H1 (cell line): Measurements from ENCODE around the gene PATJ. TPM values are rescaled to one million over a fixed set of nuclear protein-coding genes. Genes with fewer than 3 reads are reported as not detected.

Experiments
- CTCF ChIA-PET: fragments of 300-600 bp; sonication (Branson Sonifier 250); formaldehyde crosslinking; loops from one replicate; lab custom pipeline; 2021; ENCODE audit not compliant: partially characterized antibody; lab: Charles Lee
- POLR2A ChIA-PET: fragments of 300-600 bp; sonication (Branson Sonifier 250); formaldehyde crosslinking; loops from one replicate; lab custom pipeline; 2021; ENCODE audit warnings: inconsistent platforms; ENCODE audit not compliant: partially characterized antibody; lab: Charles Lee
- DNase-seq, 2 experiments: peaks; one replicate each; pipeline versions ENCODE4 v3.0.0 to v3.0.0-alpha.2; 2010 to 2022; ENCODE audit warnings: low spot score in 2 of 2, low read depth in 1 of 2, mixed read lengths in 1 of 2
- FAIRE-seq: peaks from 2 replicates; lab custom pipeline; 2011; peaks lifted over from hg19 to GRCh38; lab: Jason Lieb, UNC
- H2AFZ ChIP-seq: 2 replicates; pipeline ENCODE4 v1.8.1; 2012; ENCODE audit warnings: low read length, inconsistent platforms
- H2AK5ac ChIP-seq: 2 replicates; pipeline ENCODE4 v1.6.1; 2013; ENCODE audit warnings: low read depth, low read length
- H2BK120ac ChIP-seq: replicated peaks from 2 replicates; pipeline ENCODE3; 2013; ENCODE audit warnings: low read depth, low read length, inconsistent platforms
- H2BK12ac ChIP-seq: 2 replicates; pipeline ENCODE4 v1.6.1; 2013; ENCODE audit warnings: low read depth, low read length
- H2BK15ac ChIP-seq: 2 replicates; pipeline ENCODE4 v1.6.1; 2013; ENCODE audit warnings: low read length
- H2BK20ac ChIP-seq: 2 replicates; pipeline ENCODE4 v1.6.1; 2013; ENCODE audit warnings: low read length
- H2BK5ac ChIP-seq: 2 replicates; pipeline ENCODE4 v1.6.1; 2013; ENCODE audit warnings: low read depth, low read length
- H3K14ac ChIP-seq: 2 replicates; pipeline ENCODE4 v1.6.1; 2013; ENCODE audit warnings: inconsistent platforms; ENCODE audit not compliant: insufficient read length
- H3K18ac ChIP-seq: 2 replicates; pipeline ENCODE4 v1.6.1; 2013; ENCODE audit warnings: low read length; ENCODE audit errors: extremely low read depth
- H3K23ac ChIP-seq: 2 replicates; pipeline ENCODE4 v1.6.1; 2013; ENCODE audit warnings: inconsistent platforms; ENCODE audit not compliant: insufficient read length
- H3K23me2 ChIP-seq: 2 replicates; pipeline ENCODE4 v1.6.1; 2013; ENCODE audit warnings: low read depth, low read length
- H3K27ac ChIP-seq: 2 replicates; pipeline ENCODE4 v1.6.1; 2011; ENCODE audit warnings: low read depth, low read length, inconsistent platforms
- H3K27me3 ChIP-seq, 4 experiments: replicated peaks in 1 of 4; 1 replicate in 1 of 4; 2 replicates in 3 of 4; pipeline versions ENCODE4 v1.6.1 to v1.8.1; 2011 to 2013; ENCODE audit warnings: low read length in 3 of 4, mild to moderate bottlenecking in 3 of 4, inconsistent platforms in 2 of 4, mixed read lengths in 2 of 4, moderate library complexity in 1 of 4; ENCODE audit not compliant: control insufficient read depth in 3 of 4, insufficient read depth in 3 of 4; ENCODE audit errors: extremely low read depth in 1 of 4
- H3K36me3 ChIP-seq, 4 experiments: 2 replicates each; pipeline versions ENCODE4 v1.6.1 to v1.8.1; 2011 to 2013; ENCODE audit warnings: mild to moderate bottlenecking in 4 of 4, low read length in 3 of 4, moderate library complexity in 2 of 4, control low read depth in 1 of 4, inconsistent platforms in 1 of 4; ENCODE audit not compliant: insufficient read depth in 4 of 4, control insufficient read depth in 2 of 4
- H3K4ac ChIP-seq: replicated peaks from 2 replicates; pipeline ENCODE3; 2013; ENCODE audit warnings: low read length, low read depth, mixed read lengths, inconsistent platforms; ENCODE audit not compliant: insufficient read length
- H3K4me1 ChIP-seq, 4 experiments: replicated peaks in 1 of 4; 1 replicate in 1 of 4; 2 replicates in 3 of 4; pipeline versions ENCODE4 v1.6.1 to v1.8.1; 2011 to 2013; ENCODE audit warnings: low read length in 3 of 4, inconsistent platforms in 2 of 4, mixed read lengths in 1 of 4; ENCODE audit not compliant: insufficient read depth in 4 of 4, control insufficient read depth in 3 of 4
- H3K4me2 ChIP-seq, 2 experiments: 2 replicates each; pipeline versions ENCODE4 v1.6.1 to v1.8.1; 2011 to 2013; ENCODE audit warnings: low read depth in 2 of 2, low read length in 2 of 2, control low read depth in 1 of 2, inconsistent platforms in 1 of 2, mild to moderate bottlenecking in 1 of 2; ENCODE audit not compliant: insufficient read depth in 1 of 2
- H3K4me3 ChIP-seq, 4 experiments: fragments of 200-600, 300-600 bp in 1 of 4; sonication (generic), shearing (Covaris generic), sonication (Bioruptor Twin) in 1 of 4; 2 replicates each; pipeline versions ENCODE4 v1.5.1 to v1.8.1; 2011 to 2016; ENCODE audit warnings: low read length in 4 of 4, low read depth in 3 of 4, control low read depth in 2 of 4, inconsistent platforms in 2 of 4, mild to moderate bottlenecking in 2 of 4, mixed read lengths in 1 of 4, moderate library complexity in 1 of 4; ENCODE audit not compliant: insufficient read depth in 2 of 4; ENCODE audit errors: extremely low read depth in 1 of 4
- H3K56ac ChIP-seq: replicated peaks from 2 replicates; pipeline ENCODE3; 2013; ENCODE audit warnings: low read depth, mild to moderate bottlenecking, mixed read lengths, low read length, inconsistent platforms; ENCODE audit not compliant: insufficient read length
- H3K79me1 ChIP-seq: 2 replicates; pipeline ENCODE4 v1.6.1; 2013; ENCODE audit warnings: low read depth, low read length, control low read depth
- H3K79me2 ChIP-seq, 2 experiments: 2 replicates each; pipeline versions ENCODE4 v1.6.1 to v1.8.1; 2012 to 2013; ENCODE audit warnings: low read length in 2 of 2, mild to moderate bottlenecking in 2 of 2, inconsistent platforms in 1 of 2; ENCODE audit not compliant: insufficient read depth in 2 of 2, control insufficient read depth in 1 of 2
- H3K9ac ChIP-seq, 4 experiments: replicated peaks in 1 of 4; 1 replicate in 1 of 4; 2 replicates in 3 of 4; pipeline versions ENCODE4 v1.6.1 to v1.8.1; 2011 to 2013; ENCODE audit warnings: low read depth in 3 of 4, low read length in 3 of 4, control low read depth in 2 of 4, mild to moderate bottlenecking in 2 of 4, moderate library complexity in 2 of 4, inconsistent platforms in 1 of 4; ENCODE audit errors: extremely low read depth in 1 of 4
- H3K9me3 ChIP-seq, 2 experiments: 2 replicates each; pipeline versions ENCODE4 v1.6.1 to v1.8.1; 2012 to 2013; ENCODE audit warnings: mild to moderate bottlenecking in 2 of 2, moderate library complexity in 2 of 2, control low read depth in 1 of 2, inconsistent platforms in 1 of 2, low read depth in 1 of 2, low read length in 1 of 2, mixed read lengths in 1 of 2; ENCODE audit not compliant: insufficient read depth in 2 of 2
- H4K20me1 ChIP-seq, 2 experiments: replicated peaks in 1 of 2; 2 replicates each; pipeline versions ENCODE3 to v1.8.1; 2011 to 2013; ENCODE audit warnings: inconsistent platforms in 2 of 2, low read length in 2 of 2, mild to moderate bottlenecking in 1 of 2; ENCODE audit not compliant: insufficient read depth in 2 of 2, control insufficient read depth in 1 of 2
- H4K5ac ChIP-seq: 2 replicates; pipeline ENCODE4 v1.6.1; 2013; ENCODE audit warnings: low read length, low read depth, mixed read lengths, inconsistent platforms; ENCODE audit not compliant: insufficient read length
- H4K8ac ChIP-seq: 2 replicates; pipeline ENCODE4 v1.8.0; 2013; ENCODE audit warnings: mild to moderate bottlenecking, moderate library complexity, low read length, inconsistent platforms; ENCODE audit not compliant: insufficient read depth; ENCODE audit errors: extremely low read depth
- H4K91ac ChIP-seq: replicated peaks from 2 replicates; pipeline ENCODE3; 2013; ENCODE audit warnings: low read length, mixed read lengths, inconsistent platforms; ENCODE audit not compliant: insufficient read length
- CBX8 ChIP-seq: fragments of 300-800, 300-1000 bp; sonication (generic); IDR thresholded peaks from 2 replicates; pipeline ENCODE4 v1.7.1; 2016; ENCODE audit warnings: low read depth, low read length, borderline replicate concordance
- CHD1 ChIP-seq: IDR thresholded peaks from 2 replicates; pipeline ENCODE4 v1.6.1; 2012; ENCODE audit warnings: low read depth, low read length, improper control_type of control experiment
- EGR1 ChIP-seq: IDR thresholded peaks from 2 replicates; pipeline ENCODE4 v1.6.1; 2011; ENCODE audit warnings: low read depth, low read length, borderline replicate concordance
- EZH2 ChIP-seq: fragments of 200-600 bp; sonication (generic); IDR thresholded peaks from 2 replicates; pipeline ENCODE4 v1.7.1; 2012; ENCODE audit warnings: low read depth, mild to moderate bottlenecking, moderate library complexity, low read length, inconsistent platforms; ENCODE audit not compliant: severe bottlenecking
- FOSL1 ChIP-seq: IDR thresholded peaks from 2 replicates; pipeline ENCODE4 v1.6.1; 2011; ENCODE audit warnings: mild to moderate bottlenecking, low read depth, low read length, moderate library complexity; ENCODE audit not compliant: insufficient read depth
- GTF2F1 ChIP-seq: IDR thresholded peaks from 2 replicates; pipeline ENCODE4 v1.6.1; 2012; ENCODE audit warnings: low read depth, low read length, improper control_type of control experiment, borderline replicate concordance
- HDAC6 ChIP-seq: IDR thresholded peaks from one replicate; pipeline ENCODE4 v1.7.1; 2012; ENCODE audit warnings: low read depth, mild to moderate bottlenecking, inconsistent platforms, low read length, moderate library complexity
- KDM5A ChIP-seq: fragments of 200-600 bp; IDR thresholded peaks from 2 replicates; pipeline ENCODE4 v1.7.1; 2012; ENCODE audit warnings: mild to moderate bottlenecking, low read length, inconsistent platforms, mixed read lengths
- MAFK ChIP-seq: IDR thresholded peaks from 2 replicates; pipeline ENCODE4 v1.6.1; 2012; ENCODE audit warnings: low read depth, mild to moderate bottlenecking, improper control_type of control experiment, low read length
- SAP30 ChIP-seq: fragments of 300-600 bp; sonication (generic); IDR thresholded peaks from 2 replicates; pipeline ENCODE4 v1.7.1; 2012; ENCODE audit warnings: low read length, moderate library complexity, mild to moderate bottlenecking, inconsistent platforms; ENCODE audit not compliant: insufficient read depth, insufficient replicate concordance
- SIN3A ChIP-seq, 2 experiments: IDR thresholded peaks in 1 of 2; conservative IDR thresholded peaks in 1 of 2; 2 replicates each; pipeline ENCODE4 v1.6.1; 2011 to 2012; ENCODE audit warnings: low read length in 2 of 2, improper control_type of control experiment in 1 of 2, low read depth in 1 of 2, mild to moderate bottlenecking in 1 of 2
- SIRT6 ChIP-seq: IDR thresholded peaks from one replicate; pipeline ENCODE4 v1.7.1; 2012; ENCODE audit warnings: low read length, inconsistent platforms
- TAF1 ChIP-seq: IDR thresholded peaks from 2 replicates; pipeline ENCODE4 v1.6.1; 2011; ENCODE audit warnings: mild to moderate bottlenecking, low read depth, low read length
- WGBS, 2 experiments: shearing (Covaris generic) in 1 of 2; methylation state at CpG; one replicate each; pipeline versions ENCODE4 v1.1.6 to v1.1.7; 2013 to 2015; ENCODE audit warnings: low lambda C conversion rate in 2 of 2, mixed read lengths in 2 of 2, inconsistent platforms in 1 of 2, low coverage in 1 of 2, missing lambda C conversion rate in 1 of 2; ENCODE audit not compliant: insufficient replicate concordance in 2 of 2, insufficient coverage in 1 of 2, insufficient read length in 1 of 2; ENCODE audit errors: extremely low coverage in 1 of 2, missing lambda C conversion rate in 1 of 2; 5-methylcytosine and 5-hydroxymethylcytosine counted together
- polyA plus RNA-seq, 7 experiments: library from polyadenylated mRNA; depleted of rRNA in 3 of 7; stranded (reverse) in 5 of 7; unstranded in 2 of 7; fragments of >200 nt in 5 of 7; fragments of 200-250 nt in 2 of 7; gene quantifications; 1 replicate in 5 of 7; 2 replicates in 1 of 7; 4 replicates in 1 of 7; pipeline versions ENCODE4 v1.2.1 to v1.2.3, GENCODE V29; 2011 to 2013; ENCODE audit warnings: missing spikeins in 2 of 7, mixed read lengths in 2 of 7
- total RNA-seq: library from RNA; stranded (reverse); fragmentation: NEBNext Ultra II Directional; extraction: Animal tissue kit (Norgen Biotek cat#: 25700); gene quantifications from 2 replicates; pipeline ENCODE4 v1.2.1, GENCODE V29; 2021

The PATJ gene
- total and polyA plus RNA-seq, 2 of the 8 experiments (the other 6 are each of a cell fraction or from before 2014, with no cell fraction given): 8.2 to 55.6 TPM

DNA sequence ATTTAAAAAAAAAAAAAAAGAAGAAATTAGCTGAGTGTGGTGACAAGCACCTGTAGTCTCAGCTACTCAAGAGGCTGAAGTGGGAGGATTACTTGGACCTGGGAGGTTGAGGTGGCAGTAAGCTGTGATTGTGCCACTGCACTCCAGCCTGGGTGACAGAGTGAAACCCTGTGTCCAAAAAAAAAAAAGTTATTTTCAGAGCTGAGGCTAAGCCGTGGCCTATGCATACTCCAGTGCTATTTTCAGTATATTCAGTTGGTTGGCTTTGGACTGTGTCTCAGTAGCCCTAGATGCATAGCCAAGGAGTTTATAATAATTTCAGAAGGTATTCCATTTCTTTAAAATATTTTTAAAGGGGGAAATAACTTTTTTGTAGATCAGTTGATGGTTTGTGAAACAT, 311.9 kb downstream of the PATJ start:
- Histone ChIP-seq H3K79me1 (no peaks in the 10 kb centered on the region), H3K4me3 (no peak overlapping the region), H2BK120ac (no peak overlapping the region), H2BK20ac (no peak overlapping the region), H4K91ac (no peak overlapping the region), H3K79me2 (no peaks in the 10 kb centered on the region), H2BK5ac (no peak overlapping the region), H3K27ac (no peak overlapping the region), H3K4me2 (no peak overlapping the region), H3K23ac (no peak overlapping the region), H3K23me2 (no peaks in the 10 kb centered on the region), H4K5ac (no peak overlapping the region), H2AK5ac (no peak overlapping the region), H3K27me3 (no peaks in the 10 kb centered on the region), H3K9me3 (no peaks in the 10 kb centered on the region), H3K4ac (no peak overlapping the region), H2BK12ac (no peak overlapping the region), H3K18ac (no peak overlapping the region), H3K56ac (no peak overlapping the region), H3K4me1 (peaks cover 0 to 15% (median 3%) of the 10 kb centered on the region in 4 experiments; a peak in 6 of 7 replicates), H4K8ac (no peak overlapping the region), H3K14ac (no peak overlapping the region), H2AFZ (no peak overlapping the region), H2BK15ac (no peak overlapping the region), H3K9ac (no peak overlapping the region), H3K36me3 (no peaks in the 10 kb centered on the region; a peak in 1 of 8 replicates), H4K20me1 (no peaks in the 10 kb centered on the region)
- WGBS, 2 experiments: 100% methylated on average over 1 of the region's 1 CpG; no CpG with 5 or more reads in 1 of the 2 experiments
- ChIA-PET CTCF (interaction anchor here (0.6 to 1.5 kb wide), 6 partner anchors 12 to 196 kb away, joined by 3 to 5 read pairs (median 4); no protein-coding TSS in a partner anchor), POLR2A (interaction anchor here (0.6 kb wide), 1 partner anchor 381 kb away, joined by 5 read pairs; no protein-coding TSS in a partner anchor)
- FAIRE-seq (no peak), DNase-seq (no peak)
- no peak for TF ChIP-seq CBX8
- TF ChIP-seq KDM5A: no peak
- TF ChIP-seq EZH2: no peak
- no peak for TF ChIP-seq TAF1
- no peak for TF ChIP-seq CHD1
- no peak for TF ChIP-seq GTF2F1
- no peak for TF ChIP-seq SAP30
- no peak for TF ChIP-seq HDAC6
- TF ChIP-seq SIRT6: no peak
- TF ChIP-seq EGR1: no peak
- no peak for TF ChIP-seq FOSL1
- no peak for TF ChIP-seq SIN3A (conservative IDR thresholded peaks at IDR 0.05 in 1 of 2, IDR thresholded peaks at IDR 0.05 in 1 of 2; ENCODE audit: low read depth in 1 of 2, low read length in 2 of 2)
- no peak for TF ChIP-seq MAFK
